Ishikawa (cell line): Measurements from ENCODE around the gene DDX60.

ENCODE experiments used
- EP300 ChIP-seq: IDR thresholded peaks from 2 replicates; pipeline ENCODE4 v1.6.1; 2012; ENCODE audit warnings: borderline replicate concordance
- FOXM1 ChIP-seq: IDR thresholded peaks from 2 replicates; pipeline ENCODE4 v1.6.1; 2012; ENCODE audit warnings: low read depth, borderline replicate concordance
- TAF1 ChIP-seq: IDR thresholded peaks from 2 replicates; pipeline ENCODE4 v1.6.1; 2012; ENCODE audit warnings: low read depth, mild to moderate bottlenecking
- TF ChIP-seq, protein P1 (sequence below): IDR thresholded peaks from 2 replicates; pipeline ENCODE4 v1.6.1; 2012
- TF ChIP-seq, protein P2 (sequence below): IDR thresholded peaks from 2 replicates; pipeline ENCODE4 v1.6.1; 2012

DNA sequence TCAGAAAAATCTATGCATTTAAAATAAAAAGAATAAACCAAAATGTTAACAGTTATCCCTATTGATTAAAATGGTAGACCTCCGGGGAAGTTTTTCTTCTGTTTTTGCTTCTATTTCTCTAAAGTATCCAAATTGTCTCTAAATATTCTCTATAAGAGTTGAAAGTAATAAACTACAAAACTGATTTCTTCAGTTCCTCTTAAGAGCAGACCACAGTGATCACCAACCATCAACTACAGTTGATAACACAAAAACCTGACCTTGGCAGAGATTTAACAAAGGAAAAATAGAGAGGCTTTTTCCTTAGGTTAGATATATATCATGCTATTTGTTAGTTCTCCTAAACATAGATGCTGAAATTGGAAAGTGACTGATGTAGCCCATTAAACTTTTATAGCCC lies 27.3 kb downstream of the DDX60 start:
- TF ChIP-seq, protein P1, sequence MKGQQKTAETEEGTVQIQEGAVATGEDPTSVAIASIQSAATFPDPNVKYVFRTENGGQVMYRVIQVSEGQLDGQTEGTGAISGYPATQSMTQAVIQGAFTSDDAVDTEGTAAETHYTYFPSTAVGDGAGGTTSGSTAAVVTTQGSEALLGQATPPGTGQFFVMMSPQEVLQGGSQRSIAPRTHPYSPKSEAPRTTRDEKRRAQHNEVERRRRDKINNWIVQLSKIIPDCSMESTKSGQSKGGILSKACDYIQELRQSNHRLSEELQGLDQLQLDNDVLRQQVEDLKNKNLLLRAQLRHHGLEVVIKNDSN = no peak
- TF ChIP-seq, protein P2, sequence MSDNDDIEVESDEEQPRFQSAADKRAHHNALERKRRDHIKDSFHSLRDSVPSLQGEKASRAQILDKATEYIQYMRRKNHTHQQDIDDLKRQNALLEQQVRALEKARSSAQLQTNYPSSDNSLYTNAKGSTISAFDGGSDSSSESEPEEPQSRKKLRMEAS = no peak
- TF ChIP-seq FOXM1 (no peak), EP300 (no peak), TAF1 (no peak)
